Tibial nerve (tissue), 4 donors: ENCODE results near the gene PRKCB.

Experiments used
- CTCF ChIP-seq, 5 experiments: fragments of 200-600 bp in 3 of 5; fragments of 450-650 bp in 2 of 5; sonication (generic) in 3 of 5; IDR thresholded peaks; one replicate each; pipeline ENCODE4 v1.5.1; 2016 to 2019; ENCODE audit warnings: antibody characterized with exemption in 5 of 5, mild to moderate bottlenecking in 3 of 5, moderate library complexity in 2 of 5
- EP300 ChIP-seq, 2 donors: sonication (generic); formaldehyde crosslinking; IDR thresholded peaks; one replicate each; pipeline ENCODE4 v1.6.1; 2017; ENCODE audit warnings: antibody characterized with exemption in 2 of 2, mild to moderate bottlenecking in 1 of 2
- POLR2A ChIP-seq, 2 donors: fragments of 450-650 bp; IDR thresholded peaks; one replicate each; pipeline ENCODE4 v1.6.1; 2017; ENCODE audit warnings: antibody characterized with exemption in 2 of 2, mild to moderate bottlenecking in 2 of 2, moderate library complexity in 2 of 2

- TF ChIP-seq CTCF (IDR thresholded peaks at IDR 0.05) (no peak), POLR2A (IDR thresholded peaks at IDR 0.05) (no peak), EP300 (IDR thresholded peaks at IDR 0.05) (no peak)
Observed at GRCh38 chr16:24077966-24078365, 242.2 kb downstream of the PRKCB start.
